SK-N-SH treated with all-trans-retinoic acid at 6 μM for 48 hours (cell line): ENCODE measurements around the gene SMOC2.

Source experiments
- ARNTL ChIP-seq: fragments of 450-650 bp; formaldehyde crosslinking; IDR thresholded peaks from 2 replicates; pipeline ENCODE4 v1.5.0; 2020; ENCODE audit warnings: low read depth, mild to moderate bottlenecking, moderate library complexity, borderline replicate concordance
- BACH2 ChIP-seq: fragments of 250-450 bp; sonication (Bioruptor Pico); IDR thresholded peaks from 2 replicates; pipeline ENCODE4 v1.9.0; 2021; ENCODE audit warnings: mild to moderate bottlenecking, borderline replicate concordance
- CREB5 ChIP-seq: fragments of 250-450 bp; sonication (Bioruptor Pico); IDR thresholded peaks from 2 replicates; pipeline ENCODE4 v1.5.1; 2020; ENCODE audit warnings: low read depth, mild to moderate bottlenecking, moderate library complexity
- CSRNP3 ChIP-seq: fragments of 250-450 bp; sonication (Bioruptor Pico); IDR thresholded peaks from 2 replicates; pipeline ENCODE4 v1.5.1; 2021; ENCODE audit warnings: mild to moderate bottlenecking, moderate library complexity
- ISL1 ChIP-seq: fragments of 250-450 bp; sonication (Bioruptor Pico); IDR thresholded peaks from 2 replicates; pipeline ENCODE4 v2.1.2; 2022; ENCODE audit warnings: mild to moderate bottlenecking, moderate library complexity
- SNAI2 ChIP-seq: fragments of 250-450 bp; sonication (Bioruptor Pico); IDR thresholded peaks from 2 replicates; pipeline ENCODE4 v1.5.0; 2020; ENCODE audit warnings: mild to moderate bottlenecking, moderate library complexity
- ZFP3 ChIP-seq: fragments of 250-450 bp; sonication (Bioruptor Pico); IDR thresholded peaks from 2 replicates; pipeline ENCODE4 v1.5.0; 2020; ENCODE audit warnings: mild to moderate bottlenecking, moderate library complexity
- ZFP30 ChIP-seq: fragments of 450-650 bp; formaldehyde crosslinking; IDR thresholded peaks from 2 replicates; pipeline ENCODE4 v1.5.0; 2022; ENCODE audit warnings: mild to moderate bottlenecking, moderate library complexity
- ZNF8 ChIP-seq: fragments of 450-650 bp; formaldehyde crosslinking; IDR thresholded peaks from 2 replicates; pipeline ENCODE4 v1.5.0; 2020; ENCODE audit warnings: mild to moderate bottlenecking, moderate library complexity

- TF ChIP-seq ARNTL (CRISPR knock-in tag): no peak
- no peak for TF ChIP-seq ZFP30
- no peak for TF ChIP-seq CREB5 (CRISPR knock-in tag)
- no peak for TF ChIP-seq BACH2
- no peak for TF ChIP-seq SNAI2 (CRISPR knock-in tag)
- no peak for TF ChIP-seq ZFP3 (CRISPR knock-in tag)
- no peak for TF ChIP-seq ISL1 (CRISPR knock-in tag)
- TF ChIP-seq CSRNP3 (CRISPR knock-in tag): no peak
- TF ChIP-seq ZNF8 (CRISPR knock-in tag): no peak
These were observed 268.4 kb downstream of the SMOC2 start for GRCh38 chr6:168709390-168709789.
